SKM-1 treated with dmso at 0.1 percent for 144 hours (cell line): ENCODE results near the gene ZNF654.

Experiments
- DNase-seq: peaks from one replicate; lab custom pipeline; 2025; ENCODE audit not compliant: unreplicated experiment; lab: John Stamatoyannopoulos, UW

The ZNF654 gene

GRCh38 chr3:88192631-88193030, 133.6 kb downstream of the ZNF654 start:
- DNase-seq: no peak
